ENCODE measurements around the gene NOL4L.
A peak's percentile ranks its signal among the peaks of the same experiment; 100 is the strongest.

The NOL4L gene

DNA sequence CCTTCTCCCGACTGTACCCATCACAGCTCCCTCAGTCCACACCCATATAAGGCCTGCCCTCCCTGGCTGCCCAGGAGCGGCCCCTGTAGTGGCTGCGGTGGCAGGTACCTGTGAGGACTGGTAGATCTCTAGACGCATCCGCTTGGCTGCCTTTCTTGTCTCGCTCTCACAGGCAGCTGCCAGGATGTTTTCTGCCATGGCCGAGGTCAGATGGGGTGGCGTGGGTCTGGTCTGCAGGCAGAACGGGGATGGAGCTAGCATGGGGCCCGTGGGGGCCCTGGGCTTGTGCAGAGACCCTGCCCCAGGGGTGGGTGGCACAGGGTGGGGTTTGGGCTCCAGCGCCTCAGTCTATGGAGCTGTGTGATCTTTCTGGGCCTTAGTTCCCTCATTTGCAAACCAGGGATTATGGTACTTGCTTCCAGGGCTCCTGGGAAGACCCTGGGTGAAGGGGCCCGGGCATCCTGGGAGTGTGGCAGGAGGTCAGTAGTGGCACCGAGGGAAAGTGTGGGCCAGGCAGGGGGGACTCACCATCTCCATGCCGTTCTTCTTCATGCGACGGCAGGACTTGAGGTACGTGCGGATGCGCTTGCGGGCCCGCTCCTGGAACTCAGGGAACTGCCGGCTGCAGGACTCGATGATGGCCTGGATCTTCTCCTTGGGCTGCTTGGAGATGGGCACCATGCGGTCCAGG is 132.2 kb downstream of the NOL4L start:
- DNase-seq = no peak

DNA sequence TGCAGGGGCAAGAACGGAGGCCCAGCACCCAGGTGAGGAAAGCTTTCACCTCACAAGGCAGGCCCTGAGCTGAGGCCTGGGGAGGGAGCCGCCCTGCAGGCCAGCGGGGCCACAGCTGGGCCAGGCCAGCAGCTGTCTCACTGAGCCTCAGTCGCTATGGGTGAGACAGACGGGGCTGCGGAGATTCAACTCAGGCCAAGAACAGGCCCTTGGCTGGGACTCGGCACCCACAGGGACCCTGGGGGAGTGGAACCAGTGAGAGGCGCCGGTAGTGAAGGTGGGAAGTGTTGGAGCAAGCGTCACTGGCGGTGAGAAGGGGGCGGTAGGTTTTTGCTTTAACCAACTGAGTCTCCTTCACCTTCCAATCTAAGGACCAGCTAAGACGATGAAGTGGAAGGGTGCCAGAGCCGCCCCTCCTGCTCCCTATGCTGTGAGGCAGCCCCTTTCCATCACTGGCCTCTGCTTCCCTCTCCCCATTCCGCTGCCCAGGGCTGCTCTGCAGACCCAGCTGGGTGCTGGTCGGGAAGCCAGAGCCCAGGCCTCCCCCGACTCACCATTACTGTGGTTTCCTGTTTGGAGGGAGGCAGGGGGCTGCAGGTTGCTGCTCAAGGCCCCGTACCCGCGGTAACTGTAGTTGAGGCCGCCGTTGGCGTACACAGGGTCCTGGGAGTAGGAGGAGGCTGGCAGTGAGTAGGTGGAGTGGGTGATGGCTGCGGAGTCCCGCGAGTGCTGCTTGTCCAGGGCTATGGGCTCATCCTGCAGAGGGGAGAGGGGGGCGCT is 133.3 kb downstream of the NOL4L start:
- no peak for DNase-seq

DNA sequence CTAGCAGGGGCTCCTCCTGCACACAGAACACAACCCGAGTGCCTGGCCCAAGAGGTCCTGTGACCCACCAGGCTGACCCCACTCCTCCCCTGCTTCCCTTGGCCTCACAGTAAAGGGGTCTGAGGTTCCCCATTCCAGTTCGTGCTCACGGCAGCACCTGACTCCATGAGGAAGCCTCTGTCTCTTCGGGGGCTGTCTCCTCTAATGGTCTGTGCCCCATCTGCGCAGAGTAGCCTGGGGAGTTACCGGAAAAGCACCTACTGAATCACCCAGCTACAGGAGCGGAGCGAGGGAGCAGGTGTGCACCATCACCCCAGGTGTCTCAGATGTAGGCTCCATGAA is 133.8 kb downstream of the NOL4L start:
- no peak for DNase-seq

DNA sequence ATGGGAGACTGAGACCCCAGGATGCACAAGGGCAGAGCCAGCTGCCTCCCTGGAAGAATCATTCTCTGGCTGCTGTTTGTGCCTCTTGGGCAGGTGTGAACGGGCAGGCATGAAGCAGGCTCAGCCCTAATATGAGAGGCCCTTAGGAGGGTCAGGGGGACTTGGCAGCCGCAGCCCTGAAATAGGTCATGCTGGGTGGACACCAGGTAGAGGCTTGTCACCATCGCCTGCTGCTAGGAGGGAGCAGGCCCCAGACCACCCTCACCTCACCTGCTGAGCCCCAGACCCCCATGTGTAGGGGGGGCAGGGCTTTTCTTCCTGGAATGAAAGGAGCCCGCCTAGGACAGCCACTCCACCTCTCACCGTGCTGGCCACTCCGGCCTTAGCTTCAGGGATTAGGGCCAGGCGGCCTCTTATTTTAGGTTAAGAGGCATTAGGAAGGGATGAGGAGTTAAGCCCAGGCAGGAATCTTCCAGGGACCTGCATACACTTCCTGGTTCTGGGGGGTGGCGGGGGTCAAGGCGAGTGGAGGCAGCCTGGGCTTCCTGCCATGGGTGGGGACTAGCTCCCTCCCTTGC is 134.6 kb downstream of the NOL4L start:
- no peak for DNase-seq

DNA sequence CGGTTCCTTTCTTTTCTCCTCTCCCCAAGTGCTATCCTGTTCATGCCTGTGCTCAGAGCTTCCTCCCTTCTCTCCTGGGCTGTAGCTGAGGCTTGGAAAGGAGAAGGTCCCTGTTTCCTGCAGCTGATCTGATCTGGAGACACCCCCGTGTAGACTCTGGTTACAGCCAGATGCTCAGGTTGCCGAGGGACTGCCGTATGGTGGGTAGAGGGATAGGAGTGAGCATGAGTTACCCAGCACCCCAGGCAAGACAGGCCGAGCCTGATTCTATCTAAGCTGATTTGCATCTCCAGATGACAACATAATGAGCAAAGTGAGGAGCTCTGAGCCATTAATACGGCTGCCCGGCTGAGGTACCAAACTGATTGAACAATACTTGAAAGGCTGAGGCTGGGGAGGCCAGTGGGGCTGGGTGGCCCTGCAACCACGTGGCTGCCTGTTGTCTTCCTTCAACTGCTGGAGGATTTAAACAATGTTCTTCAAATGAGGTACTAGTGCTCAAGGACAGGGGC is 135.2 kb downstream of the NOL4L start:
- no peak for DNase-seq

DNA sequence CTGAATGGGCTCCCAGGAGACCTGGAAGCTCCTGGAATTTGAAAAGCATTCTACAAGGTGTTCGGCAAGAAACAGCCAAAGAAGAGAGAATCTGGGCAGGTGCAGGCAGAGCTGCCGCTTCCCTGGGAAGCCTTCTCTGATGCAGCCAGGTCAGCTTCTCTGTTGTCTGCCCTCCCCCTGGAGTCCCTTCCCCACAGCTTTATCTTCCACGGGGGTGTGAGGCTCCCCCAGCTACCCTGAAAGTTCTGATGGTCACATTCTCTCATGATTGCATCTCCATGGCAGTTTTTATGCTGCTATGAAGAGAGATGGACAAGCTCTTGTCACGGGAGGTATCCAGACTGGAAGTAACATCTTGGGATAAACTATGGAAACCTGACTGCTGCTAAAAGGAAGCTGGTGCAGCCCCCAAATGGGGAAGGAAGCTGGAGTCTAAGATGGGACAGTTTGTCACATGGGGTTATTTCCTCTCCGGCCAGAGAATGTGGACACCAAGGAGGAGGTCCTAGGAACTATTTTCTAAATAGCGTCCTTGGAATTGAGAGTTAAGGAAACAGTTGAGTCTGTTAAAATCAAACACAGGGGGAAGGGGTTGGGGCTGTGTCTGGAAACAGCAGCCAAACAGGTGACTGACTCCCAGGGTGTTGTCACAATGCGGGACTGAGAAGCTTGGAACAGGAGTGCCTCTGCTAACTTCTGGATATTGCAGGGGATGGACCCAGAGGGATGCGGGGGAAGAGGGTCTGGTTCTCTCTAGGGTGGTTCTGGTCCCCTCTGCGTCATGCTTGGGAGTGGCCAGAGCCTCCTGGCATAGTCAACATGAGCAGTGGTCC is 135.9 kb downstream of the NOL4L start:
- no peak for DNase-seq

DNA sequence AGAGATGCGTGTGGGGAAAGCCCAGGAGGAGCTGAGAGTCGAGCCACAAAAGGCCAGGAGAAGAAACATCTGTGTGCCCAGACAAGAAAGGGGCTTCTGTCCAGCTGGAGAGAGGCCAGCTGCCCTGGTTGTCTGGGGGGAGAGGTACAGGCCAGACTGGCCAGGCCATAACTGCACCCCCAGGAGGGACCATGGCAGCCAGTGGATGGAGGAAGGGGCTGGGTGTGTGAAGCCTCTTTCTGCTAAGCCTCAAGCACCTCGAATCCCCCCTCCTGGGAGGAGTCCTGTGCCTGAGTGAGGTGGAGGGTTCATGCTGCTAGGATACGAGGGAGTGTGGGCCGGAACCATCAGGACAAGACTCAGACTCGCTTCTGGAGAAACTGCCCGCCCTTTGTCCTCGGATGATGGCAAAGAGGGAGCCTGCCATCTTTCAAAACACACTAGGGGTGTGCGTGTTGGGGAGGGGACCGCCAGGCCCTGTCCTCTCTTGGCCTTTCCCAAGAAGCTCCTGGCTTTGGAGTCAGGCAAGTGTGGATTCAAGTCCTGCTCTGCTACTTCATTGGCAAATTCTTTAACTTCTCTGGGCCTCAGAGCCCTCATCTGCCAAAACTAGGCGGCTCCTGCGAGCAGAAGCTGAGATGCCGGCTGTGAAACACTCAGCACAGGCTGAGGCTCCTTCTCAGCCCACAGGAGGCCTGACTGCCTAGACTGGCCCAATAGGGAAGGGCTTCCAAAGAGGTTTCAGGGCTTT is 136.7 kb downstream of the NOL4L start:
- no peak for DNase-seq

DNA sequence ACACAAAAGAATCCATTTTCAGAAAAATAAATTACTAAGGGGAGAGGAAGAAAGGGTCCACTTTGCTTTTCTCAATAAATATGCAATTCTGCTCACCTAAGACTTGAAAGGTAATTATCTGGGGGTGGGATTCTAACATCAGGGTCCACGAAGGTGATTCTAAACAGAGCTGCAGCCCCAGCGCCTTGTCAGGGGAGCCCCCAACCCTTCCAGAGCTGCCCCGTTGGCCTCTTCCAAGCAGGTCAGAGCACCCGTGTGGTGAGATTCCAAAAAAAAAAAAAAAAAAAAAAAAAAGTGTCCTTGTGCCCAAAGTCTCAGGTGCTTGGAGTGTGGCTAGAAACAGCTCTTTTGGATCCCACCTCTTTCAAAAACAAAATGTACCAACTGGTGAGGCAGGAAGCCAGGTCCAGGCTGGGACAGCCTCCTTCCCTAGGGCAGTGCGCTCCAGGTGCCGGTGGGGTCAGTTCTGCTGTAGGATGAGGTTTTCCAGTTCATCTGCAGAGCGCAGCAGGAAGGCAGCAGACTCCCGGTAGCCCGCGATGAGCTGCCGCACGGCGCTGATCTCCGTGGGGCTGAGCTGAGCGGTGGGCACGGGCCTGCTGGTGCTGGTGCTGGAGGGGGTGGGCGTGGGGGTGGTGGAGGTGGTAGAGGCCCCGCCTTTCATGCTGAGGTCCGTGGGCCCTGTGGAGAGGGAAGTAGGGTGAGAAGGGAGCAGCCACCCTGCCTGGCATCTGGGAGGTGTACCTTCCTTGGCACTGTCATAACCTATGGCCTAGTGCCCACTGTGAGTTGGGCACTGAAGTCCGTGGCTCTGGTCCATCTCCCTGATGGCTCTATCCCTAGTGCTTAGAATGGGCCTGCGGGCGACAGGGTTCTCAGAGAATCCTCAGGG is 137.8 kb downstream of the NOL4L start:
- DNase-seq = no peak

DNA sequence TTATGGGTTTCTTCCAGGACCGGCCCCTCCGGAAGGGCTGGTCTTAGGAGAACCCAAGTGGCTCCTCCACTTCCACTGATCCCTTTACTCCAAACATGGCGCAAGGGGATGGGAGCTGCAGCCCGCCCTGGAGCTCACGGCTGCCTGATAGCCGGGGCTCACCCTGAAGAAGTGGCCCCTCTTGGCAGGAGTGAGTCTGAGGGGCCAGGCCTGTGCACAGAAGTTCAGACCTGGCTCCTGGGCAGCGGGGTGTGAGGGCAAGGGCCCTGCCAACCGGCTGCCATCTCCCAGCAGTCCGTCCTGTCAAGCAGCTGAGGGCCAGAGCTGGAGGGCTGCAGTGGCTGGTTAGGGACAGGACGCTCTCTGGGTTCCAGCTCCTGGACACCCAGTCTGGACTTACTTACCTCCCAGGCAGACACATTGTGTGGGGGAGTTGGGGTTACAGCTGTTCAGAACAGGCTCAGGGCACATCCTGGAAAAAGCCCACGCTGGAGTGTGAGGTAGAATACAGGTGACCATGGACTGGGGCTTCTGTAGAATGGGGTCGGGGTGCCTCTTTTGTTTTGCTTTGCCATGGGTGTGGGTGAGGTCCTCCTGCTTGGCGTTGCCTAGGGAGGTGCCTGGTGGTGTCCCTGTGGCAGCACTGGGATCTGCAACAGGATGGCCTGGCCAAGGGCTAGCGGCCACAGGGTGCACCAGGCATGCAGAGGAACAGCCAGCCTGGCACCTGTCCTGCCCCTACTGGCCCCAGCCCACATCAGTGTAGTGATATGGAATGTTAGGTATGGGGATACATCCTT is 138.6 kb downstream of the NOL4L start:
- no peak for DNase-seq

DNA sequence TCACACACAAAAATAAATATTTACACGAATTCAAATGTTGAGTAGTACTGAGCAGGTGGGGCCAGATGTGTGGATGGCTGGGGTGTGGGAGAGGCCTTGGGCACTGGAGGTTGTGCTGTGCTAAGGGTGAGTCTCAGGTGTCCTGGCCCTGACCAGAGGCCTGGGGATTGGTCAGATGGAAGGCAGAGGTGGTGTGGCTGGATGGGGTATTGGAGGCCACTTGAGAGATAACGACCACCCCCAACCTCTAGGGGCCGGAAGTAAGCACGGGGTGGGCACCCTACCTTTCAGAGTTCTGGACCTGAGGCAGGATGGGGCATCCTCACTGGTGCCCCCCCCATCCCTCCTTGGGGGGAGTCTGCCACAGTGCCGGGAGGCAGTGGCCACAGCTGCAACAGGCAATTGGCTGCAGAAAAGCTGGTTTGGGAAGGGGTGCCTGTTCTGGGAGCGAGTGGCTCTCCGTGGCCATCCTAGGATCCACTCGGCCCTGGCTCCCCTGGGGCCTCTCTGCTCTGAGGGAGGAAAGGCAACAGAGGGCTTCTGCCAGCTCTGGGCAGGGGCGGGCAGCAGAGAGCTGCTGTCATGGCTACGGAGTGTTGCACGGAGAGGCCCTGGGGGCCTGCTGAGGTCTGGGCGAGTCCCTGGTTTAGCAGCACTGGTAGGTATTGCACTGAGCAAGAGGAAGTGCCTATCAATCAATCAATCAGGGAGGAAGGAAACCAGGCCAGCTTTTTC is 139.4 kb downstream of the NOL4L start:
- peak in 1 of 2 experiments; percentile 56 for DNase-seq

DNA sequence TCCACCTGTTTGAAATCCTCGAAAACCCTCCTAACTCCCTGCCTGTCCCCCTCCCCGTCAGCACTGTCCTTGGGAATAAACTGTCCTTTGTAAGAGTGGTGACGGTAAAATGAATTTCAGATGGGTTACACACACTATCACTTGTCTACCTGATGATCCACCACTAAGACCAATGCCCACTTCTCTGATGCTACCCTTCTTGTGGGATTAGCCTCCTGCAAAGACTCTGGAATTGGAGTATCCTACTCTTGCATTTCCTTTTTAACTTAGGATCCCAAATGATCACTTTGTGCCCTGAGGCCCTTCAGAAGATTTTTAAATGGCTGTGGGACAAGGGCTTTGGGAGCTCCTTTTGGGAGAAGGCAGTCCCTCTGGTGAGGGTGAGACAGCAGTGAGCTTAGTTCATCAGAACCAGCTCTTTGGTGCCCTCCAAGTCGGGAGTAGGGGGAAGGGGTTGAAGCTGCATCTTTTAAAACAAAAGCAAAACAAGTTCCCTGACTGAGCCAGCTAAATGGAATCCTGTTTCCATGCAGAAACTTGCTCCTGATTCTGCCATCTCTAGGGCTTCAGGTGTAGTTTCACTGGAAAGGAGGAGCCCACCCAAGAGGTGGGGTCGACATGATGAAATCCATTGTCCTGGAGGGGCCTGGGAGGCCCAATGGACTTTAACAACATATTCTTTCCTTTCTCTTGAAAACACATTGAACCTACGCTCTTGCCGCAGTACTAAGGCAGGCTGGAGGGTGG is 140.5 kb downstream of the NOL4L start:
- no peak for DNase-seq

DNA sequence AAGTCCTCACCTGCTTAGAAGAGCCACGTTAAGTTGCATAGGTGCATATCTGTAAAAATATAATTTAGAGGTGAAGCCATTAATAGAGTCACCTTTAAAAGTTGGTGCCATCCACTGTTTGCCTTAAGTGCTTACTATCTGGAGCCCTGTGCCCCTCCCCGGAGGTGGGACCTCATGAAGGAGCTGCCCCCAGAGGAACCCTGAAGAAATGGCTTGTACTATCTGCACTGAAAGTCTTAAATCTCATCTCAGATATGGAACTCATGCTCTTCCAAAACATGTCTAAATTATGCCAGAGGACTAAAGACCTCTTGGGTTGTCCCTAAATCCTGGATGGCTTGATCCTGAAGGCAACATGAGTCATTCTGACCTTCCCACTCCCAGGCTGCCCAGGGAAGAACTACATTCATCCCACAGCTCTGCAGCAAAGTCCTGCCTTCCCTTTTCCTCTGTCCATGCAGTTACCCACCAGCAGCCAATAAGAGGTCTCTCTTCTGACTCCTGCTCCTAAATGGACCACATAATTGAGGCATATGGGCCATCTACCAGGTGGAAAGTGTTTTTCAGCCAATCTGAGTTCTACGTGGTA is 141.7 kb downstream of the NOL4L start:
- no peak for DNase-seq

DNA sequence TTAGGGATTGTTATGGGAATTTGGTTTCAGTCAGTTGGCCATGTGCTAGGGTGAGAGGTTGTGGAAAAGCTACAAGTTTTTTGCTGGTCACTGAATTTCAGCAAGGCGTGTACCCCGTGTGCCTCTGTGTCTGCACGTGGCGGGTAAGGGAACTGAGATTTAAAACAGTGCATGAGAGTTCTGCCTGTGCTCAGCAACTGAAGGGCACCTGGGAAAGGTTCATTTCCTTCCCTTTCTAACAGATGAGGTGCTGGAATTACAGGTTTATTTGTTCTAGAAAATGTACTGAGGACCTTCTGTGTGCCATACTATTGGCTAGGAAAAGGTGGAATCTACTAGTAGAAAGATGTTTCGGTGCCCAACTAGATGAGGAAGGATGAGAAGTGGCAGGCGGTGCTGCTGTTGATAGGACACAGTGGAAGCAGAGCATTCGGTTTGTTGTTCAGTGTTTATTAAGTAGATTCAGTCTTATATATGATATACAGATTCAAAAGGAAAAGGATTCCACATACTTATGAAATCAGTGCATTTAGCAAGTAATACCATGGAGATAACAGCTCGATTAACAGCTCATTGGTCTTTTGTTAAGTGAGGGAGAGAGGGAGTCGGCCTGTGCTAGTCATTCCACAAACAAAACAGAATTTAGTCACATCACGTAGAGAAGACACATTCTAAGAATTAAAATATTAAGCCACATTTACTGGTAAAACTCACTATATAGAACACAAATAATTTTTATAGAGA is 142.3 kb downstream of the NOL4L start:
- no peak for DNase-seq

DNA sequence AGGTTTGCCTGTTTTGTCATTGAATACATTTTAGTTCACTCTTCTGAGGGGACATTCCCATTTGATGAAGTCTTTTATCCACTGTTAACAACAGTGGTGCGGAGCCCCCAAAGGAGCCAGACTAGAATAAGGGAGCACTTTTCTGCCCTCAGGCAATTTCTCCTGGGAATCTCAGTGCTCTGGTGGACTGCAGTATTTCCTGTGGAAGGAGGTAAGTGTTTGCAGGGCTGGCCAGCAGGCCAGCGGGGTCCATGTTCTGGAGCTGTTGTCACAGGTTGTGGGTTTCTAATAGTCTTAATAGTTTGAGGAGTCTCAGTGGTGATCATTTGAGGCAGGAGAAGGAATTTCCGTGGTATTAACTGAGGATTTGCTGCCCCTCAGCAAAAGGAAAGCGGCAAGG is 143.5 kb downstream of the NOL4L start:
- no peak for DNase-seq

DNA sequence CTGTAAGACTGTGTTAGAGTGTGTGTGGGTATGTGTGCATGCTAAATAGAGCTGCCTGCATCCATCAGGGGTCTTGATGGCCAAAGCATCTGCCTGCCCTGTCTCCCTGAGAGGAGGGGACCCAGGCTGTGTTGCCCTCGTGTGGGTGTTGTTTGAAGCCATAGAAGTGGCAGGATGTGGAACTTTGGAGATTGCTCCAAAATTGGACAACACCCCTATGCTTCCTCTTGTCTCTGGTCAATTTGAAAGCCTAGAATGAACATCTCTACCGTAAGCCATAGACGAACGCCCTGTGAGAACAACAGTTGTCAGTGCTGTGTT is 144.4 kb downstream of the NOL4L start:
- DNase-seq = no peak

DNA sequence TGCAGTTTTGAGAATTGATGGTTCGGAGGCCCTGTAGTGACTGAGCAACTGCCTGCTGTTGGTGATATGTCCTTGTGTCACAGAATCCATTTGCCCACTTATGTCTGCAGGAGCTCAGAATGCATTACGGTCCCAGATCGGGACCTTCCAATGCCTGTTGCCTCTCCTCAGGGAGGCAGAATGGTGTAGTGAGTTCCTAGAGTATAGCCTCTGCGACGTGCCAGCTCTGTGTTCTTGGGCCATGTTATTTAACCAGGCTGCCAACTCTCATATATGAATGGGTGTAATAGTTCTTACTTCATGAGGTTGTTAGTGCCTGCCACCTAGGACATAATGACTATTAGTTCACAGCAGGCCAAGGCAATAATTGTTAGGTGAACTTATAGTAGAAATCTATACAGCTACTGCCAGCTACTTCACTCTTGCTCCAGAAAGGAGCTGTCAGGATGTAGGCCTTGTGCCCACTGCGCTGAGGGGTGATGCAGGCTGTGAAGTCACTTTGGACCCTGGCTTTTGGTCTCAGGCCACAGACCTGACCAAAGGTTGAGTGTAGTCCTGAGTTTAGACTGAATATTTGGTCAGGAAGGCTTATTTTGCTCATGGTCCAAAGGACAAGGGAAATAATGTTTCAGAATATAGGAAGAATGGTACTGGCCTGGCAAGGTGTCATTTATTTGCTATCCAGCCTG is 144.9 kb downstream of the NOL4L start:
- DNase-seq = no peak

DNA sequence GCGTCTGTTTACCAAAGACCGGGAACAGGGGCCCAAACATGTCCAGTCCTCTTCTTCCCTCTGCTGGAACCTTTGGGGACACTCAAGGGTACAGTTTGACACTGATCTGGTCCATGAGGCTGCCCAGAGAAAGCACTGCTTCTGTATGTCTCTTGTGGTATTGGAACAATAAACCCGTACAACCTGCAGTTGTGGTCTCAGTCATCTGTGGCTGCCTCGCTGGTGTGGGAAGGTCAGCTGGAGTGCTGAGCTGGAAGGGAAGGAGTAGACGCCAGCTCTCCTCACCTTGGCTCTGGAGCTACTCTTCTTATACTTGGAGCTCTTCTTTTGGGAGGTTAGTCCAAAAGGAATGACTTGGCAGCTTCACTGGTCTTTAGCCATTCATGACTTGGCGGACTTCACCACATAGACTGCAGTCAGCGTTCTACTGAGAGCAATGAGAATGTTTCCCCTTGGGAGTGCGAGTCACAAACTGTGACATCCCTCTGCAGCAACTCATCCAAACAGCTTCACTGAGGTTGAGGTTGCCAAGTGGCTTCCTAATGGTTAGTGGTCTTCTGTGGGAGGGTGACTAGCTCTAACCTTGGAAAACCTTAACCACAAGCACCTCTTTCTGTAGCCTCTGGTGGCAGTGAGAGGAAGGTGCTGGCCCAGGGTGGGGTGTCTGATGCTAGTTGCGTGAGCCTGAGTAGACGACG is 145.9 kb downstream of the NOL4L start:
- DNase-seq = no peak
